Tibial artery (tissue), 4 donors: ENCODE data around the gene ARMCX4.
A peak's percentile ranks its signal among the peaks of the same experiment; 100 is the strongest.

Experiments
- DNase-seq, 2 donors: peaks; one replicate each; pipeline ENCODE4 v3.0.0-alpha.2; 2019
- H3K27ac ChIP-seq, 2 donors: fragments of 200-600 bp; sonication (generic) in 1 of 2; 1 replicate in 1 of 2; 2 replicates in 1 of 2; pipeline ENCODE4 v1.5.1; 2018 to 2019; ENCODE audit warnings: mild to moderate bottlenecking in 1 of 2
- H3K27me3 ChIP-seq, 2 donors: fragments of 200-600 bp; sonication (generic) in 1 of 2; one replicate each; pipeline versions ENCODE4 v1.5.1 to v1.6.0; 2016 to 2019
- H3K36me3 ChIP-seq, 3 donors: fragments of 200-600 bp; sonication (generic) in 2 of 3; one replicate each; pipeline ENCODE4 v1.5.1; 2016 to 2019; ENCODE audit warnings: mild to moderate bottlenecking in 2 of 3
- H3K4me1 ChIP-seq, 4 donors: fragments of 200-600 bp; sonication (generic) in 2 of 4; 1 replicate in 3 of 4; 2 replicates in 1 of 4; pipeline ENCODE4 v1.5.1; 2016 to 2019
- H3K4me3 ChIP-seq, 2 donors: fragments of 200-600 bp; sonication (generic) in 1 of 2; 1 replicate in 1 of 2; 2 replicates in 1 of 2; pipeline ENCODE4 v1.5.1; 2018 to 2019; ENCODE audit warnings: mild to moderate bottlenecking in 2 of 2
- H3K9me3 ChIP-seq, 3 donors: fragments of 200-600 bp; sonication (generic) in 1 of 3; one replicate each; pipeline ENCODE4 v1.5.1; 2016 to 2019
- CTCF ChIP-seq, 2 experiments: fragments of 200-600 bp in 1 of 2; fragments of 450-650 bp in 1 of 2; IDR thresholded peaks; one replicate each; pipeline ENCODE4 v1.5.1; 2017 to 2019; ENCODE audit warnings: antibody characterized with exemption in 2 of 2, mild to moderate bottlenecking in 1 of 2, moderate library complexity in 1 of 2
- intact Hi-C: fragments of 100-400 bp; cut with DNase I; formaldehyde crosslinking; loops from one replicate; pipeline ENCODE4 v1.15.0; 2023; ENCODE audit warnings: low total_unique reads

ARMCX4 gene

GRCh38 chrX:101485212-101485949, at the start of gene ARMCX4:
TSS of gene ARMCX4 (plus strand) at chrX:101485456. CDS start at chrX:101488590, 3,134 bp downstream.
- Histone ChIP-seq H3K4me1 (no peaks in the 10 kb centered on the region), H3K4me3 (peak within 1 kb of the TSS; percentile 51 to 56), H3K9me3 (no peaks in the 10 kb centered on the region), H3K36me3 (peaks cover 0 to 10% (median 0%) of the 10 kb centered on the region in 3 donors), H3K27ac (peak within 1 kb of the TSS; percentile 46 to 47), H3K27me3 (no peaks in the 10 kb centered on the region)
- DNase-seq, result peak; percentile 29 to 67
- TF ChIP-seq CTCF (IDR thresholded peaks at IDR 0.05), result no peak
- intact Hi-C loops, result no loop called here

GRCh38 chrX:101442085-101442484, 43.2 kb upstream of the ARMCX4 start:
- Histone ChIP-seq H3K27ac (no peak overlapping the region), H3K4me3 (no peak overlapping the region), H3K36me3 (peaks cover 6 to 30% (median 22%) of the 10 kb centered on the region in 3 donors), H3K9me3 (no peaks in the 10 kb centered on the region), H3K4me1 (no peaks in the 10 kb centered on the region), H3K27me3 (no peaks in the 10 kb centered on the region)
- intact Hi-C loops, result no loop called here
- no peak for TF ChIP-seq CTCF (IDR thresholded peaks at IDR 0.05)
- DNase-seq, result no peak

GRCh38 chrX:101449279-101449678, 36.0 kb upstream of the ARMCX4 start:
- no peak overlapping the region for H3K27ac ChIP-seq
- no peak for DNase-seq
- no peaks in the 10 kb centered on the region for H3K4me1 ChIP-seq
- intact Hi-C loops, result no loop called here
- TF ChIP-seq CTCF (IDR thresholded peaks at IDR 0.05), result no peak
- H3K9me3 ChIP-seq, result no peaks in the 10 kb centered on the region
- no peaks in the 10 kb centered on the region for H3K27me3 ChIP-seq
- no peak overlapping the region for H3K4me3 ChIP-seq
- H3K36me3 ChIP-seq, result peaks cover 0 to 6% (median 0%) of the 10 kb centered on the region in 3 donors

GRCh38 chrX:101450085-101450484, 35.2 kb upstream of the ARMCX4 start:
- Histone ChIP-seq H3K4me3 (no peak overlapping the region), H3K27ac (no peak overlapping the region), H3K36me3 (peaks cover 0 to 6% (median 0%) of the 10 kb centered on the region in 3 donors), H3K27me3 (no peaks in the 10 kb centered on the region), H3K4me1 (no peaks in the 10 kb centered on the region), H3K9me3 (no peaks in the 10 kb centered on the region)
- intact Hi-C loops, result no loop called here
- no peak for TF ChIP-seq CTCF (IDR thresholded peaks at IDR 0.05)
- DNase-seq, result no peak

DNA sequence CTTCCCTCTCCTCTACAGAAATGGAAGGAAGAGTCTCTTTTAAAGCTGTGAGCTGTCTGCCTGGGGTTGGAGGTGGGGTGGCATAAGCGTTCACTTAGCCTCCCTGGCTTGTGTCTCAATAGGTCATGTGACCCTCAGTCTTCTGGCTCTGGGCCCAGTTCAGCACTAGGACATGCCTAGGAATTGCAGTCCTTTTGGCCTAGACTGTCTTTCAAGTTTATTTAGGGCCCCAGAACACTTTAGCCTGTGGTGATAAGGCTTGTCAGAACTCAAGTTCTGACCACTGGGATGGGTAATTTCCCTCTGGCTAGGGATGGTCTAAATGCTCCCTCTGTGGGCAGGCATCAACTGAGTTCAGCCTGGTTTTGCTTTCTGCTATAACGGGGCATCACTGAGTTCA, 34.3 kb upstream of the ARMCX4 start:
- H3K4me3 ChIP-seq, result no peak overlapping the region
- no peaks in the 10 kb centered on the region for H3K4me1 ChIP-seq
- no peak overlapping the region for H3K27ac ChIP-seq
- no peaks in the 10 kb centered on the region for H3K9me3 ChIP-seq
- intact Hi-C loops, result no loop called here
- TF ChIP-seq CTCF (IDR thresholded peaks at IDR 0.05), result no peak
- H3K36me3 ChIP-seq, result peaks cover 0 to 11% (median 0%) of the 10 kb centered on the region in 3 donors
- no peaks in the 10 kb centered on the region for H3K27me3 ChIP-seq
- peak in 1 of 2 donors; percentile 20 for DNase-seq
